ENCODE measurements around the gene MCC.

Gene MCC

DNA sequence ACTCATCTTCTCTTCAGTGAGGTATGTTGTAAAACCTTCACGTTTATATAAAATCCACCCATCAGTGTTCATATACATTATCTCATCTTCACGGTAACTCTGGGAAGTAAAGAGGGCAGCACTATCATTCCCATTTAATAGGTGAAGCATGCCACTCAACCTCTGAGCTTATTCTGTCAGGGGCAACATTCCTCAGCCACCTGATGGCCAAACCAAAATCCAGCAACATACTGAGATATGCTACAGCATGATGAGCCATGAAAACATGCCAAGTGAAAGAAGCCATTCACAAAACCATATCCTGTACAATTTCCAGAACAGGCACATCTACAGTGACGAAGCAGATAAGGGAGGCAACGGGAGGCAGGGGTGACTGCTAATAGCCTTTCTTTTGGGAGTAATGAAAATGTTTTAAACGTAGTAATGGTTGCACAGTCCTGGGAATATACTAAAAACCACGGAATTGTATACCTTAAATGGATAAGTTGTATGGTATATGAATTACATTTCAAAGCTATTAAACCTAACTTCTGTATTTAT is 220.8 kb downstream of the MCC start:
- in situ Hi-C loops (cut with MboI; ENCODE audit: low pct_unique_long_range_greater_than_20kb, low sequenced_read_pairs), result no loop called here
- no peak for DNase-seq

GRCh38 chr5:113266913-113267227 is 221.4 kb downstream of the MCC start:
- in situ Hi-C loops (cut with MboI; ENCODE audit: low pct_unique_long_range_greater_than_20kb, low sequenced_read_pairs), result no loop called here
- DNase-seq, result no peak

DNA sequence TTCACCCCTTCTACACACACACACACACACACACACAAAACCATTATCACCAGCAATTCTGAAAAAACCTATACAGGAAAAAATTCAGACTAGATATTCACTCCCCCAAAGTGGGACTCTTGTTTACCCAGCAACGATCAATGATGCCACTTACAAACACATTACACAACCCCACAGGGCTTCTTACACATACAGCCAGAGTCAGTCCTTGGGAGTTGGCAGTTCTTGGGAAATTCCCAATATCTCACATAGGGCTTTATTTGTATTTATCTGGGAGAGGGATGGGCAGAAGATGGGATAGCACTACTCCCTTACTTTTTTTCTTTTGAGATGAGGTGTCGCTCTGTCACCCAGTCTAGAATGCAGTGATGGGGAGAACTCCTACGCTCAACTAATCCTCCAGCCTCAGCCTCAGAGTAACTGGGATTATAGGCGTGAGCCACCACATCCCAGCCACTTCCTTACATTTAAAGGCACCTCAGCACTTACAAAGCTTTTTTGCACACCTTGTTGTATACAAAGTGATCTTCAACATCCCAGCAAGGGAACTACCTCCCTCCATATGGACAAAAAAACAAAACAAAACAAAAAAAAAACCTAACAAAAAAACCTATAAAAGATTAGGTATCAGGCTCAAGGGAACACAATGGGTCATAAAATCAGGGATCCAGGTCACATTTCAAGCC is 221.9 kb downstream of the MCC start:
- DNase-seq, result no peak
- in situ Hi-C loops (cut with MboI; ENCODE audit: low pct_unique_long_range_greater_than_20kb, low sequenced_read_pairs), result no loop called here

- in situ Hi-C loops (cut with MboI; ENCODE audit: low pct_unique_long_range_greater_than_20kb, low sequenced_read_pairs), result no loop called here
- no peak for DNase-seq
These were observed 223.1 kb downstream of the MCC start for GRCh38 chr5:113265190-113265589.

- in situ Hi-C loops (cut with MboI; ENCODE audit: low pct_unique_long_range_greater_than_20kb, low sequenced_read_pairs), result no loop called here
- DNase-seq, result no peak
These were observed 224.2 kb downstream of the MCC start for GRCh38 chr5:113264046-113264445.

- no peak for DNase-seq
- in situ Hi-C loops (cut with MboI; ENCODE audit: low pct_unique_long_range_greater_than_20kb, low sequenced_read_pairs), result no loop called here
These were observed 224.7 kb downstream of the MCC start for GRCh38 chr5:113263545-113263944.

GRCh38 chr5:113262674-113263073 is 225.6 kb downstream of the MCC start:
- DNase-seq, result no peak
- in situ Hi-C loops (cut with MboI; ENCODE audit: low pct_unique_long_range_greater_than_20kb, low sequenced_read_pairs), result no loop called here

DNA sequence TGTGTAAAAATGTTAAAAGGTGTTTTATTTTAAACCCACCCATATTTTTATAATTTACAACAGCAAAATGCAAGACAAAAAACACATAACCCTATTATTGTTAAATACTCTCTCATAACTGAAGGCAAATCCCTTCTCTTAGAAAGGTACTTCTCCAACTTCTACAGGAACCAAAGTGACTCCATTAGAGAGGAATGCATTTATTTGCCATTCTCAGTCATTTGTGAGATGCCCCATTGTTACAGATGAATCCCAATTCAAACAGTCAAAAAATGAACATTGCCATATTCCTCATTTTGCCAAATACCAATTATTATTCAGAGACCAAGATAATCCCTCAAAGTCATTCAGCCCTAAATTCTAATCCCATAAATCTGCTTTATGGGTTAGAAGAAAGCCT is 229.2 kb downstream of the MCC start:
- in situ Hi-C loops (cut with MboI; ENCODE audit: low pct_unique_long_range_greater_than_20kb, low sequenced_read_pairs), result no loop called here
- DNase-seq, result no peak

GRCh38 chr5:113257545-113257944 is 230.7 kb downstream of the MCC start:
- DNase-seq, result no peak
- in situ Hi-C loops (cut with MboI; ENCODE audit: low pct_unique_long_range_greater_than_20kb, low sequenced_read_pairs), result no loop called here

DNA sequence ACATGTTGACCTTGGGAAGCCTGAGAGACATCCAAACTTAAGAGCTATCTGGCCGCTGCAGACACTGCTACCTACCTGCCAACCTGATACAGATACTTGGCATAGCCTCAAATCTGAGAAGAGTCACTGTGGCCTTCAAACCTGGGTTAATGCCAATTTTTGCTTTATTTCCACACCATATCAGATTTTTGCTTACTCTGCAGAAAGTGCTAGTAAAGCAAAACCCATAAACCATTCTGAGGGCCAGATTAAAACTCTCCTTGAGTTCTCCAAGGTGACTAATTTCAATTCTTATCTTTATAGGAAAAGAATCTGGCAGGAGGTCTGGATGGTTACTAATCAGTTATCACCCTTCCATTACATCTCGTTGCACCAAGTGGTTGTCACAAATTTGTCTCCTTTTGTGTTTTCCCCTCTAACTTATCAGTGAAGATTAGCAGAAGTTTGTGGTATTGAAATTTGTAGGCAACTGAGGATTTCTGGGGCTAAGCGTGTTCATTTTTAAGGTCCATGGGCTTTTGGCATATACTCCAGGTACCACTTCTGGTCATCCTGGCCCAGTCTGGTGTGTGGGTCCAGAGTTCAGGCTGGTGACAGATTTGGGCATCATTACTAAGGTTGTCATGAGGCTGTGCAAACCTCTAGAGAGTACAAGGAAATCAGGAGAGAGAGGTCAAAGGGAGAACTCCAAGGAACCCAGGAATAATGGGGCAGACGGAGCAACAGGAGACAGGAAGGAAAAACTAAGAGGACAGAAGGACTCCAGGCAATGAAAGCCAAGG is 231.4 kb downstream of the MCC start:
- in situ Hi-C loops (cut with MboI; ENCODE audit: low pct_unique_long_range_greater_than_20kb, low sequenced_read_pairs), result no loop called here
- DNase-seq, result no peak

DNA sequence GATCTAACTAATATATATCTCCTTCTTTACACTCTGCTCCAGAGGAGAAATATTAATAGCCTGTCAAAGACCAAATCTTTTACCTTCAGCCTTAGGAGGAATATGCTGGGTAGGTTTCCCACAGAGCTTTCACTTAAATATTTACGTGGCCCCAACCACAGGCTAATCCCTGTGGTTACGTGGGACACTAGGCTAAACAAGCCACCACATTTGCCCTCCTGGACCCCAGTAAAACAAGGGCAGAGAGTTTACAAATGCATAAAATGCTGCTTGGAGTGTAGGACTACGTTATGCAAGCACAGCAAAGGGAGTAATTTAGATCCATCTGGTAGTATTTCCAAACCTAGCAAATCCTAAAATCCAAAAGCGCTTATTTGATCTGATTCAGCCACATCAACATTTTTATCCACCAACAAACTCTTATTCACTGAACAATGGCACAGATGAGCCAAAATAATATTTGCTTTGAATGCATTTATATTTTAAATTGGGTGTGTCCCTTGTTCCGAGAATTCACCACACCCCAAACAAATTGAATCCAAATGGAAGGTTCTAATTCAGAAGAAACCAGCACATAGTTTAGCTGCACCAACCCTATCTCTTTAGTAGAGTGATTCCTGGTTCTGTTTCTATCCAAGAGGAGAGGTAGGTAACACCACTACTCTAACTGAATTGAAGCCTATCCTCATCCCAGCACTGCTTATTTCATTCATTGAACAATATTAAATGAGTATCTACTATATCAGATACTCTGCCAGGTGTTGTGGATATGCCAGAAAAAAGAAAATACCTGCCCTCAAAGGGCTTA is 232.5 kb downstream of the MCC start:
- DNase-seq, result no peak
- in situ Hi-C loops (cut with MboI; ENCODE audit: low pct_unique_long_range_greater_than_20kb, low sequenced_read_pairs), result no loop called here

- in situ Hi-C loops (cut with MboI; ENCODE audit: low pct_unique_long_range_greater_than_20kb, low sequenced_read_pairs), result no loop called here
- DNase-seq, result no peak
These were observed 233.1 kb downstream of the MCC start for GRCh38 chr5:113255105-113255504.

- no peak for DNase-seq
- in situ Hi-C loops (cut with MboI; ENCODE audit: low pct_unique_long_range_greater_than_20kb, low sequenced_read_pairs), result no loop called here
These were observed 235.2 kb downstream of the MCC start for GRCh38 chr5:113253037-113253436.

DNA sequence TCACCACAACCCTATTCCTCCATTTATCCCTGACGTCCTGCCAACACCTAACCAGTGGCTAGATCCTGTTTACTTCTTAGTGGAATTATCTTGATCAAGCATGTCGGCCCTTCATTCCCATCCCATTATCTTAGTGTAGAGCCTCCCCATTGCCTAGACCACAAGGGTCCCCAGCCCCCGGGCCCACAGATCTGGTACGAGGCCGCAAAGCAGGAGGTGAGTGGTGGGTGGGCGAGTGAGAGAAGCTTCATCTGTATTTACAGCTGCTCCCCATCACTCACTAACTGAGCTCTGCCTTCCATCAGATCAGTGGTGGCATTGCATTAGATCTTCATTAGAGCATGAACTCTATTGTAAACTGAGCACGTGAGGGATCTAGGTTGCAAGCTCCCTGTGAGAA is 236.2 kb downstream of the MCC start:
- in situ Hi-C loops (cut with MboI; ENCODE audit: low pct_unique_long_range_greater_than_20kb, low sequenced_read_pairs), result no loop called here
- DNase-seq, result no peak

DNA sequence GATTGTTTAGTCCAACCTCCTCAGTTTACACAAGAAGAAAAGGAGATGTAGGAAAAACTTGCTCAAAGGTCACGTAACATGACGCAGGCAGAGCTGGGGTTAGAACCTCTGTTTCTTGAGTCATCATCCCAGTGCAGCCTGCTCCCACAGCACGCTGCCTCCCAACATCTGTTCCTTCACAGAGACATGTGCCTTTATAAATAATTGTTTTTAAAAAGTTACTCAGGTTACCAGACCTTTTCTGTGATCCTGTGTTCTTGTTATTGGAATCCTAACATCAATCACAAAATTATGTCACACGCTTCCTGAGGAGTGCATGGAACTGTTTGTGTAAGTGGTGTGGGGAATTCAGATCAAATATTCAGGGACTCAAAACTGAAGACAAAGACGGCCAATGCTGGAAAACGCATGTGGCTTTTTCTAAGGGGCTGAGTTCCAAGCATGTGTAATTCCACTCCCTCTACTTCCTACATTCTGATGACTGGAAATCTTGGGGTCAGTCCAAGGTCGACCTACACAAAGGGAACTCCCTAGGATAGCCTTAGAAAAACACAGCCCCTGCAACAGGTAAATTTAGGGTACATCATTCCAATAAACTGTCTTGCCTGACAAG is 237.8 kb downstream of the MCC start:
- DNase-seq, result no peak
- in situ Hi-C loops (cut with MboI; ENCODE audit: low pct_unique_long_range_greater_than_20kb, low sequenced_read_pairs), result no loop called here

GRCh38 chr5:113249206-113249605 is 239.0 kb downstream of the MCC start:
- no peak for DNase-seq
- in situ Hi-C loops (cut with MboI; ENCODE audit: low pct_unique_long_range_greater_than_20kb, low sequenced_read_pairs), result no loop called here

- peak; percentile 18 for DNase-seq
- in situ Hi-C loops (cut with MboI; ENCODE audit: low pct_unique_long_range_greater_than_20kb, low sequenced_read_pairs), result no loop called here
These were observed 241.8 kb downstream of the MCC start for GRCh38 chr5:113246361-113246870.

- DNase-seq, result no peak
- in situ Hi-C loops (cut with MboI; ENCODE audit: low pct_unique_long_range_greater_than_20kb, low sequenced_read_pairs), result no loop called here
These were observed 242.6 kb downstream of the MCC start for GRCh38 chr5:113245427-113246225.

- DNase-seq, result no peak
- in situ Hi-C loops (cut with MboI; ENCODE audit: low pct_unique_long_range_greater_than_20kb, low sequenced_read_pairs), result no loop called here
These were observed 243.3 kb downstream of the MCC start for GRCh38 chr5:113244966-113245365.
